Fibroblast of gingiva (primary cell): ENCODE results near the gene ZNF496.

Source experiments
- DNase-seq: peaks from one replicate; pipeline ENCODE4 v3.0.0-alpha.2; 2011; ENCODE audit warnings: low read depth

Gene ZNF496

GRCh38 chr1:247326411-247327130 lies 5.1 kb downstream of the ZNF496 start:
- no peak for DNase-seq

- no peak for DNase-seq
These were observed 6.7 kb downstream of the ZNF496 start for GRCh38 chr1:247324923-247325322.

- DNase-seq = no peak
These were observed 7.4 kb downstream of the ZNF496 start for GRCh38 chr1:247324204-247324787.

GRCh38 chr1:247322849-247323586 lies 8.6 kb downstream of the ZNF496 start:
- DNase-seq = no peak

- DNase-seq = no peak
These were observed 9.2 kb downstream of the ZNF496 start for GRCh38 chr1:247322442-247322841.

GRCh38 chr1:247317702-247318101 lies 14.0 kb downstream of the ZNF496 start:
- no peak for DNase-seq

- no peak for DNase-seq
These were observed 15.0 kb downstream of the ZNF496 start for GRCh38 chr1:247316590-247317197.

GRCh38 chr1:247304031-247304430 lies 27.6 kb downstream of the ZNF496 start:
- DNase-seq = no peak

- DNase-seq = no peak
These were observed 28.5 kb downstream of the ZNF496 start for GRCh38 chr1:247303216-247303615.

- DNase-seq = no peak
These were observed 30.5 kb downstream of the ZNF496 start for GRCh38 chr1:247301176-247301540.

- no peak for DNase-seq
These were observed 31.0 kb downstream of the ZNF496 start for GRCh38 chr1:247300491-247301175.

- no peak for DNase-seq
These were observed 31.8 kb downstream of the ZNF496 start for GRCh38 chr1:247299723-247300381.

GRCh38 chr1:247298701-247299100 lies 33.0 kb downstream of the ZNF496 start:
- no peak for DNase-seq

- no peak for DNase-seq
These were observed 33.6 kb downstream of the ZNF496 start for GRCh38 chr1:247298124-247298481.

GRCh38 chr1:247297263-247298123 lies 34.2 kb downstream of the ZNF496 start:
- DNase-seq = no peak

GRCh38 chr1:247296599-247297180 lies 35.0 kb downstream of the ZNF496 start:
- no peak for DNase-seq

GRCh38 chr1:247295746-247296145 lies 35.9 kb downstream of the ZNF496 start:
- DNase-seq = no peak

- DNase-seq = no peak
These were observed 36.4 kb downstream of the ZNF496 start for GRCh38 chr1:247295274-247295684.

GRCh38 chr1:247294282-247294681 lies 37.4 kb downstream of the ZNF496 start:
- peak; percentile 40 for DNase-seq

- DNase-seq = no peak
These were observed 38.6 kb downstream of the ZNF496 start for GRCh38 chr1:247293047-247293446.
